Measurements from ENCODE around the gene TRIM6.

DNA sequence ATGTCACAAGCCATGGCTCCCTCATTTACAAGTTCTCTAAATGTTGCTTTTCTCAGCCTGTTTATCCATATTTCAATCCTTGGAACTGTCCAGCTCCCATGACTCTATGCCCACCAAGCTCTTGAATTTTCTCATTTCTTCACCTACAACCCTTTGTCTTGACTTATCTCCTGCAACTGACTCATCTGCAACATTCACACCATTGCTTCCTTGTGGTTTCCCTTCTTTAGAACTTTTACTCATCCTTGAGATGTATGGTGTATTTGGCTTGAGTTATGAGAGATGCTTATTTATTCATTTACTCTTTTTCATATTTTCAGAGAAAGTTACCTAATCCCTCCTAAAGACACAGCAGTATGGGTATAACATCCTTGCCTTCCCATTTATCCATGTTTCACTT lies 47.1 kb downstream of the TRIM6 start:
- TF ChIP-seq EZH2 (IDR thresholded peaks at IDR 0.05; ENCODE audit: insufficient read depth, low read length): no peak
- TF ChIP-seq, protein P1, sequence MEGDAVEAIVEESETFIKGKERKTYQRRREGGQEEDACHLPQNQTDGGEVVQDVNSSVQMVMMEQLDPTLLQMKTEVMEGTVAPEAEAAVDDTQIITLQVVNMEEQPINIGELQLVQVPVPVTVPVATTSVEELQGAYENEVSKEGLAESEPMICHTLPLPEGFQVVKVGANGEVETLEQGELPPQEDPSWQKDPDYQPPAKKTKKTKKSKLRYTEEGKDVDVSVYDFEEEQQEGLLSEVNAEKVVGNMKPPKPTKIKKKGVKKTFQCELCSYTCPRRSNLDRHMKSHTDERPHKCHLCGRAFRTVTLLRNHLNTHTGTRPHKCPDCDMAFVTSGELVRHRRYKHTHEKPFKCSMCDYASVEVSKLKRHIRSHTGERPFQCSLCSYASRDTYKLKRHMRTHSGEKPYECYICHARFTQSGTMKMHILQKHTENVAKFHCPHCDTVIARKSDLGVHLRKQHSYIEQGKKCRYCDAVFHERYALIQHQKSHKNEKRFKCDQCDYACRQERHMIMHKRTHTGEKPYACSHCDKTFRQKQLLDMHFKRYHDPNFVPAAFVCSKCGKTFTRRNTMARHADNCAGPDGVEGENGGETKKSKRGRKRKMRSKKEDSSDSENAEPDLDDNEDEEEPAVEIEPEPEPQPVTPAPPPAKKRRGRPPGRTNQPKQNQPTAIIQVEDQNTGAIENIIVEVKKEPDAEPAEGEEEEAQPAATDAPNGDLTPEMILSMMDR (IDR thresholded peaks at IDR 0.05; ENCODE audit: insufficient read depth, low read depth, low read length): no peak
